Panc1 (cell line): Measurements from ENCODE around the gene PLA1A. TPM values are rescaled to one million over a fixed set of nuclear protein-coding genes. Genes with fewer than 3 reads are reported as not detected.

ENCODE experiments used
- ATAC-seq: fragments of 200-7000 bp; cut with Tn5 transposase; 2 replicates; pipeline ENCODE4 v1.9.1; 2020; ENCODE audit warnings: mild to moderate bottlenecking, moderate library complexity
- BruUV-seq: library from RNA; stranded (reverse); fragments of 400-500 nt; replicated peaks from 2 replicates; lab custom pipeline; 2021; lab: Mats Ljungman, UMichigan
- CTCF ChIA-PET: fragments of 300-600 bp; sonication (Branson Sonifier 250); formaldehyde crosslinking; loops from one replicate; lab custom pipeline; 2022; ENCODE audit warnings: antibody characterized with exemption; lab: Charles Lee
- POLR2A ChIA-PET: fragments of 300-600 bp; sonication (Branson Sonifier 250); formaldehyde crosslinking; loops from one replicate; lab custom pipeline; 2022; ENCODE audit warnings: antibody characterized with exemption; lab: Charles Lee
- DNase-seq: peaks from one replicate; pipeline ENCODE4 v3.0.0-alpha.2; 2010; ENCODE audit warnings: low read depth, low spot score
- H3K27ac ChIP-seq: 2 replicates; pipeline ENCODE4 v1.5.1; 2011; ENCODE audit warnings: mild to moderate bottlenecking, low read length, inconsistent platforms
- H3K27me3 ChIP-seq: fragments of 200-500 bp; sonication (Bioruptor generic); 2 replicates; pipeline ENCODE4 v1.6.0; 2014; ENCODE audit warnings: low read length, inconsistent platforms; ENCODE audit not compliant: control insufficient read depth, insufficient read depth
- H3K36me3 ChIP-seq: fragments of 200-500 bp; sonication (Bioruptor generic); 2 replicates; pipeline ENCODE4 v1.5.1; 2014; ENCODE audit warnings: inconsistent platforms, mild to moderate bottlenecking, low read length, moderate library complexity; ENCODE audit not compliant: control insufficient read depth, insufficient read depth
- H3K4me1 ChIP-seq: 2 replicates; pipeline ENCODE4 v1.5.1; 2011; ENCODE audit warnings: inconsistent platforms, mild to moderate bottlenecking, low read length, moderate library complexity; ENCODE audit not compliant: control insufficient read depth, insufficient read depth
- H3K4me3 ChIP-seq, 2 experiments: 2 replicates each; pipeline ENCODE4 v1.5.1; 2011 to 2012; ENCODE audit warnings: low read depth in 2 of 2, low read length in 2 of 2, mild to moderate bottlenecking in 2 of 2, inconsistent platforms in 1 of 2, moderate library complexity in 1 of 2
- H3K9me3 ChIP-seq: fragments of 200-500 bp; sonication (Bioruptor generic); 2 replicates; pipeline ENCODE4 v1.5.1; 2014; ENCODE audit warnings: low read depth, mild to moderate bottlenecking, inconsistent platforms, low read length, moderate library complexity; ENCODE audit not compliant: control insufficient read depth, insufficient read depth
- POLR2AphosphoS5 ChIP-seq: IDR thresholded peaks from 2 replicates; pipeline ENCODE4 v1.6.1; 2012; ENCODE audit warnings: mild to moderate bottlenecking, low read depth, low read length, moderate library complexity
- SIN3A ChIP-seq: IDR thresholded peaks from 2 replicates; pipeline ENCODE4 v1.6.1; 2012; ENCODE audit warnings: low read depth, mild to moderate bottlenecking, low read length, moderate library complexity, borderline replicate concordance; ENCODE audit not compliant: insufficient read depth
- TCF7L2 ChIP-seq: IDR thresholded peaks from 2 replicates; pipeline ENCODE4 v1.6.1; 2011; ENCODE audit warnings: mild to moderate bottlenecking, low read depth, low read length, inconsistent platforms
- in situ Hi-C: cut with HindIII; loops from 2 replicates; pipeline ENCODE4 v1.10.0; 2016; ENCODE audit warnings: low sequenced_read_pairs, low pct_unique_long_range_greater_than_20kb
- intact Hi-C: fragments of 100-400 bp; cut with micrococcal nuclease; formaldehyde crosslinking; loops from one replicate; pipeline ENCODE4 v1.10.0; 2022; ENCODE audit not compliant: unreplicated experiment
- total RNA-seq: library from RNA; stranded (reverse); gene quantifications from one replicate; pipeline ENCODE4 v1.2.1, GENCODE V29; 2021; ENCODE audit not compliant: unreplicated experiment
- TF ChIP-seq, protein P1 (sequence below), 2 experiments: IDR thresholded peaks; 2 replicates each; pipeline ENCODE4 v1.6.1; 2011 to 2012; ENCODE audit warnings: low read depth in 2 of 2, control low read depth in 1 of 2, low read length in 1 of 2, mild to moderate bottlenecking in 1 of 2, moderate library complexity in 1 of 2; ENCODE audit not compliant: insufficient read depth in 1 of 2
- TF ChIP-seq, protein P2 (sequence below): fragments of 450-650 bp; IDR thresholded peaks from 2 replicates; pipeline ENCODE4 v1.5.1; 2017; ENCODE audit warnings: mild to moderate bottlenecking

PLA1A gene
- total RNA-seq, 1 experiment from 2014 or later: not detected

DNA sequence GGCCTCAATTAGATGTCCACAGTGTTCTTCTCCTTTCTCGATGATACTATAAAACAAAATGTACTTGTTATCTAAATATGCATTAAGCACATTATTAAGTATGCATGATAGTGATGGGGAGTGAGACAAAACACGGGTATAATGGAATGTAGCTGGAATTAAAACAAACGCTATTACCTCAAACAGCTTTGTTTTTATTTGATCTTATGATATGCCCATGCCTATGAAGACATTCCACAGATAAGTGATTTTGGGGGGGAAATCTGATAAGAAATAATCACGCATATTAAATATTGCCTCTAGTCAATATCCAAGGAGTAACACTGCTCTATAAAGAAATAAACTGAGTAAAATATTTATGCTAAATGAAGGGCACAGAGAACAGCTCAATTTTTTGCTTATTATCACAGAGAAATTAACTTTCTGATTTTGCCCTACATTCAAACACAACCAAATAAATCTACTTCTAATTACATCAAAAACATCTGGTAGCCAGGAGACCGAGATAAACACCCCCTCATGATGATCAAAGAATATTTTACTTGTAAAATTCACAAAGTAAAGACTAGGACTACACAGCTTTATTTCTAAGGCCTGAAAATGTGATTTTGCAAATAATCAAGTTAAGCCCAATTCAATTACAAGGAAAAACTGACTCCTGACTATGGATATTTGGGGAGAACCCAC is 77.6 kb downstream of the PLA1A start:
- peaks cover 26% of the 10 kb centered on the region for H3K36me3 ChIP-seq
- CTCF ChIA-PET: interaction anchor here (0.5 to 0.6 kb wide), 2 partner anchors 115 to 506 kb away, joined by 7 to 9 read pairs; no protein-coding TSS in a partner anchor
- DNase-seq: no peak
- ATAC-seq: no peak
- intact Hi-C loops: no loop called here
- no peak overlapping the region for H3K4me3 ChIP-seq
- no peaks in the 10 kb centered on the region for H3K27me3 ChIP-seq
- POLR2A ChIA-PET: no interaction called here
- H3K27ac ChIP-seq: peak overlapping the region; percentile 98
- H3K9me3 ChIP-seq: no peaks in the 10 kb centered on the region
- no TSS peak for BruUV-seq
- TF ChIP-seq, protein P1, sequence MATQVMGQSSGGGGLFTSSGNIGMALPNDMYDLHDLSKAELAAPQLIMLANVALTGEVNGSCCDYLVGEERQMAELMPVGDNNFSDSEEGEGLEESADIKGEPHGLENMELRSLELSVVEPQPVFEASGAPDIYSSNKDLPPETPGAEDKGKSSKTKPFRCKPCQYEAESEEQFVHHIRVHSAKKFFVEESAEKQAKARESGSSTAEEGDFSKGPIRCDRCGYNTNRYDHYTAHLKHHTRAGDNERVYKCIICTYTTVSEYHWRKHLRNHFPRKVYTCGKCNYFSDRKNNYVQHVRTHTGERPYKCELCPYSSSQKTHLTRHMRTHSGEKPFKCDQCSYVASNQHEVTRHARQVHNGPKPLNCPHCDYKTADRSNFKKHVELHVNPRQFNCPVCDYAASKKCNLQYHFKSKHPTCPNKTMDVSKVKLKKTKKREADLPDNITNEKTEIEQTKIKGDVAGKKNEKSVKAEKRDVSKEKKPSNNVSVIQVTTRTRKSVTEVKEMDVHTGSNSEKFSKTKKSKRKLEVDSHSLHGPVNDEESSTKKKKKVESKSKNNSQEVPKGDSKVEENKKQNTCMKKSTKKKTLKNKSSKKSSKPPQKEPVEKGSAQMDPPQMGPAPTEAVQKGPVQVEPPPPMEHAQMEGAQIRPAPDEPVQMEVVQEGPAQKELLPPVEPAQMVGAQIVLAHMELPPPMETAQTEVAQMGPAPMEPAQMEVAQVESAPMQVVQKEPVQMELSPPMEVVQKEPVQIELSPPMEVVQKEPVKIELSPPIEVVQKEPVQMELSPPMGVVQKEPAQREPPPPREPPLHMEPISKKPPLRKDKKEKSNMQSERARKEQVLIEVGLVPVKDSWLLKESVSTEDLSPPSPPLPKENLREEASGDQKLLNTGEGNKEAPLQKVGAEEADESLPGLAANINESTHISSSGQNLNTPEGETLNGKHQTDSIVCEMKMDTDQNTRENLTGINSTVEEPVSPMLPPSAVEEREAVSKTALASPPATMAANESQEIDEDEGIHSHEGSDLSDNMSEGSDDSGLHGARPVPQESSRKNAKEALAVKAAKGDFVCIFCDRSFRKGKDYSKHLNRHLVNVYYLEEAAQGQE (IDR thresholded peaks at IDR 0.05; ENCODE audit: insufficient read depth in 1 of 2, low read depth in 2 of 2, low read length in 1 of 2): no peak
- TF ChIP-seq, protein P2, sequence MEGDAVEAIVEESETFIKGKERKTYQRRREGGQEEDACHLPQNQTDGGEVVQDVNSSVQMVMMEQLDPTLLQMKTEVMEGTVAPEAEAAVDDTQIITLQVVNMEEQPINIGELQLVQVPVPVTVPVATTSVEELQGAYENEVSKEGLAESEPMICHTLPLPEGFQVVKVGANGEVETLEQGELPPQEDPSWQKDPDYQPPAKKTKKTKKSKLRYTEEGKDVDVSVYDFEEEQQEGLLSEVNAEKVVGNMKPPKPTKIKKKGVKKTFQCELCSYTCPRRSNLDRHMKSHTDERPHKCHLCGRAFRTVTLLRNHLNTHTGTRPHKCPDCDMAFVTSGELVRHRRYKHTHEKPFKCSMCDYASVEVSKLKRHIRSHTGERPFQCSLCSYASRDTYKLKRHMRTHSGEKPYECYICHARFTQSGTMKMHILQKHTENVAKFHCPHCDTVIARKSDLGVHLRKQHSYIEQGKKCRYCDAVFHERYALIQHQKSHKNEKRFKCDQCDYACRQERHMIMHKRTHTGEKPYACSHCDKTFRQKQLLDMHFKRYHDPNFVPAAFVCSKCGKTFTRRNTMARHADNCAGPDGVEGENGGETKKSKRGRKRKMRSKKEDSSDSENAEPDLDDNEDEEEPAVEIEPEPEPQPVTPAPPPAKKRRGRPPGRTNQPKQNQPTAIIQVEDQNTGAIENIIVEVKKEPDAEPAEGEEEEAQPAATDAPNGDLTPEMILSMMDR: no peak
- no peak for TF ChIP-seq SIN3A
- TF ChIP-seq POLR2AphosphoS5: no peak
- no peak for TF ChIP-seq TCF7L2
- H3K4me1 ChIP-seq: peaks cover 15% of the 10 kb centered on the region
- in situ Hi-C loops: no loop called here

DNA sequence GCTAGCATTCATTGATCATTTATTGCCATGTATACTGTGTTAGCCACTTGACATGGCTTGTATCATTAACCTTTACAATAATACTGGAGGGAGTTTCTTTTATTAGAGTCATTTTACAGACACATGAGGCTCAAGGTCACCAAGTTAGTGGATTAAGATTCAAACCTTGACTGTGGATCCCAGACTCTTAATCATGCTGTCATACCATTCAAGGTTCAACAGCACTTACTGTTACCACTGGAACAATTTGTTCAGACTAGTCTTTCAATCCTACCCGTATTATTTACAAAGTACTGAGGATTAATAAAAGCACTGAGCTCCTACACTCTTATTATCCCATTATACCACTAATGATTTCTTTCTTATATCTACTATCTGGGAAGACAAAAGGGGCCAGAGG is 78.3 kb downstream of the PLA1A start:
- peaks cover 21% of the 10 kb centered on the region for H3K36me3 ChIP-seq
- TSS peak; percentile 74 for BruUV-seq
- no peak for TF ChIP-seq TCF7L2
- no peak for ATAC-seq
- intact Hi-C loops (no loop called here), in situ Hi-C loops (no loop called here)
- H3K9me3 ChIP-seq: no peaks in the 10 kb centered on the region
- no peak for DNase-seq
- CTCF ChIA-PET: interaction anchor here (0.5 kb wide), 1 partner anchor 116 kb away, joined by 7 read pairs; no protein-coding TSS in a partner anchor
- peak overlapping the region; percentile 76 to 78 for H3K4me3 ChIP-seq
- POLR2A ChIA-PET: no interaction called here
- H3K4me1 ChIP-seq: peaks cover 13% of the 10 kb centered on the region
- H3K27me3 ChIP-seq: no peaks in the 10 kb centered on the region
- peak overlapping the region; percentile 98 for H3K27ac ChIP-seq
